Stimulated activated CD8-positive, alpha-beta memory T cell treated with anti-CD3 and anti-CD28 coated beads, Interleukin-15, amount 100 ng/mL, for 48 hours (primary cell): ENCODE results near the gene LTK.

Source experiments
- DNase-seq, 2 donors: peaks; one replicate each; pipeline ENCODE4 v3.0.0-alpha.2; 2020; ENCODE audit warnings: low read depth in 2 of 2

LTK gene

GRCh38 chr15:41530363-41530956 is 16.8 kb upstream of the LTK start:
- DNase-seq, result no peak

- DNase-seq, result no peak
Measured at GRCh38 chr15:41523097-41523496, 9.5 kb upstream of the LTK start.

- no peak for DNase-seq
Measured at GRCh38 chr15:41521614-41522013, 8.0 kb upstream of the LTK start.

- DNase-seq, result no peak
Measured at GRCh38 chr15:41520636-41521035, 7.0 kb upstream of the LTK start.

GRCh38 chr15:41517895-41518449 is 4.3 kb upstream of the LTK start:
- no peak for DNase-seq

GRCh38 chr15:41512940-41513505 is 604 bp downstream of the LTK start:
- no peak for DNase-seq

- DNase-seq, result no peak
Measured at GRCh38 chr15:41512512-41512939, 1.1 kb downstream of the LTK start.

GRCh38 chr15:41511899-41512369 is 1.7 kb downstream of the LTK start:
- DNase-seq, result no peak

GRCh38 chr15:41511331-41511898 is 2.2 kb downstream of the LTK start:
- no peak for DNase-seq

- DNase-seq, result no peak
Measured at GRCh38 chr15:41510728-41511127, 2.9 kb downstream of the LTK start.

GRCh38 chr15:41507820-41508290 is 5.8 kb downstream of the LTK start:
- no peak for DNase-seq

GRCh38 chr15:41506796-41507341 is 6.8 kb downstream of the LTK start:
- no peak for DNase-seq

- DNase-seq, result no peak
Measured at GRCh38 chr15:41505776-41506175, 7.9 kb downstream of the LTK start.

- no peak for DNase-seq
Measured at GRCh38 chr15:41504751-41505492, 8.7 kb downstream of the LTK start.

GRCh38 chr15:41503669-41504010 is 10.0 kb downstream of the LTK start:
- DNase-seq, result no peak

- DNase-seq, result no peak
Measured at GRCh38 chr15:41502795-41503668, 10.6 kb downstream of the LTK start.

- DNase-seq, result no peak
Measured at GRCh38 chr15:41501931-41502794, 11.5 kb downstream of the LTK start.

GRCh38 chr15:41501191-41501917 is 12.3 kb downstream of the LTK start:
- DNase-seq, result no peak

- no peak for DNase-seq
Measured at GRCh38 chr15:41499109-41499851, 14.3 kb downstream of the LTK start.
